Endometrial microvascular endothelial cells (primary cell): ENCODE data around the gene SNX10. TPM values are rescaled to one million over a fixed set of nuclear protein-coding genes. Genes with fewer than 3 reads are reported as not detected.

Experiments used
- in situ Hi-C: cut with HindIII; loops from 2 replicates; pipeline ENCODE4 v1.10.0; 2017; ENCODE audit warnings: low sequenced_read_pairs, low pct_unique_long_range_greater_than_20kb; ENCODE audit errors: inconsistent ontology term
- total RNA-seq: library from RNA; depleted of rRNA; stranded (reverse); fragments of >200 nt; gene quantifications from one replicate; pipeline ENCODE4 v1.2.3, GENCODE V29; 2015; ENCODE audit errors: inconsistent ontology term

SNX10 gene
- total RNA-seq, 1 donor from 2014 or later, result 2.2 TPM

- in situ Hi-C loops, result no loop called here
Measured at GRCh38 chr7:26381476-26382353, 90.1 kb downstream of the SNX10 start.

GRCh38 chr7:26385240-26385639 lies 93.6 kb downstream of the SNX10 start:
- in situ Hi-C loops, result no loop called here

- in situ Hi-C loops, result no loop called here
Measured at GRCh38 chr7:26387731-26388130, 96.1 kb downstream of the SNX10 start.

GRCh38 chr7:26388256-26388655 lies 96.6 kb downstream of the SNX10 start:
- in situ Hi-C loops, result no loop called here

GRCh38 chr7:26390016-26390415 lies 98.4 kb downstream of the SNX10 start:
- in situ Hi-C loops, result no loop called here

- in situ Hi-C loops, result no loop called here
Measured at GRCh38 chr7:26393818-26394217, 102.2 kb downstream of the SNX10 start.

- in situ Hi-C loops, result no loop called here
Measured at GRCh38 chr7:26397332-26397731, 105.7 kb downstream of the SNX10 start.

GRCh38 chr7:26397796-26398426 lies 106.2 kb downstream of the SNX10 start:
- in situ Hi-C loops, result no loop called here

GRCh38 chr7:26398427-26398755 lies 106.7 kb downstream of the SNX10 start:
- in situ Hi-C loops, result no loop called here

- in situ Hi-C loops, result no loop called here
Measured at GRCh38 chr7:26398756-26399509, 107.3 kb downstream of the SNX10 start.

GRCh38 chr7:26399736-26400135 lies 108.1 kb downstream of the SNX10 start:
- in situ Hi-C loops, result no loop called here

- in situ Hi-C loops, result no loop called here
Measured at GRCh38 chr7:26403640-26404039, 112.0 kb downstream of the SNX10 start.

- in situ Hi-C loops, result no loop called here
Measured at GRCh38 chr7:26404189-26404996, 112.7 kb downstream of the SNX10 start.

- in situ Hi-C loops, result no loop called here
Measured at GRCh38 chr7:26406433-26406832, 114.8 kb downstream of the SNX10 start.

- in situ Hi-C loops, result no loop called here
Measured at GRCh38 chr7:26409661-26410547, 118.2 kb downstream of the SNX10 start.

GRCh38 chr7:26413007-26413691 lies 121.5 kb downstream of the SNX10 start:
- in situ Hi-C loops, result no loop called here

GRCh38 chr7:26416004-26416403 lies 124.3 kb downstream of the SNX10 start:
- in situ Hi-C loops, result no loop called here
